Erythroblast (primary cell): Measurements from ENCODE around the gene CELA3A.

ENCODE experiments used
- GATA1 ChIP-seq: IDR thresholded peaks from 2 replicates; pipeline ENCODE4 v1.6.1; 2011; ENCODE audit warnings: low read depth, mild to moderate bottlenecking, control low read depth, low read length, moderate library complexity
- POLR2A ChIP-seq: IDR thresholded peaks from 2 replicates; pipeline ENCODE4 v1.6.1; 2011; ENCODE audit warnings: mild to moderate bottlenecking, low read length

DNA sequence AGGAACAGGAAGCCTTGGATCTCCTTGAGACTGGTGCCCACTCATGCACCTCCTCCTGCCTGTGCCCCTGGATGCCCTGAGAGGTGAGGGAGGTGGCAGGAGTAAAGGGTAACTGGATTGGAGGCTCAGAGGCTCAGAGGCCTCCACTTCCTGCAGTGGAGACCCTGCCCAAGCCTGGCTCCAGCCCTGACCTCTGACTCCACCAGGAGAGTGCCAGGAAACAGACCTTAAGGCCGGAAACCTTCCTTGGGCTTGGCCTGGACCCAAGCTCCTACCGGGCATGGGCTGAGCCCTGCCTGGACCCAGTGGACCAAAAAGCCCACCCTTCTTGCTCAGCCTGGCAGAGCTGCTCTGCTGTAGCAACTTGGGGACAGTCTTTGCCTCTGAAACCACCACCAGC is 39.7 kb upstream of the CELA3A start:
- TF ChIP-seq POLR2A (no peak), GATA1 (no peak)
